HG02678 (cell line): ENCODE results near the gene TRNP1.
"Not testable (repeated sequence)": the region's sequence is repeated elsewhere in the genome, so short reads cannot be mapped to it uniquely, and the experiment has no call there.

Experiments
- ATAC-seq: cut with Tn5 transposase; IDR thresholded peaks from one replicate; pipeline ENCODE4 v1.9.1; 2021; ENCODE audit warnings: mild to moderate bottlenecking, moderate library complexity; ENCODE audit not compliant: unreplicated experiment

TRNP1 gene, protein sequence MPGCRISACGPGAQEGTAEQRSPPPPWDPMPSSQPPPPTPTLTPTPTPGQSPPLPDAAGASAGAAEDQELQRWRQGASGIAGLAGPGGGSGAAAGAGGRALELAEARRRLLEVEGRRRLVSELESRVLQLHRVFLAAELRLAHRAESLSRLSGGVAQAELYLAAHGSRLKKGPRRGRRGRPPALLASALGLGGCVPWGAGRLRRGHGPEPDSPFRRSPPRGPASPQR

DNA sequence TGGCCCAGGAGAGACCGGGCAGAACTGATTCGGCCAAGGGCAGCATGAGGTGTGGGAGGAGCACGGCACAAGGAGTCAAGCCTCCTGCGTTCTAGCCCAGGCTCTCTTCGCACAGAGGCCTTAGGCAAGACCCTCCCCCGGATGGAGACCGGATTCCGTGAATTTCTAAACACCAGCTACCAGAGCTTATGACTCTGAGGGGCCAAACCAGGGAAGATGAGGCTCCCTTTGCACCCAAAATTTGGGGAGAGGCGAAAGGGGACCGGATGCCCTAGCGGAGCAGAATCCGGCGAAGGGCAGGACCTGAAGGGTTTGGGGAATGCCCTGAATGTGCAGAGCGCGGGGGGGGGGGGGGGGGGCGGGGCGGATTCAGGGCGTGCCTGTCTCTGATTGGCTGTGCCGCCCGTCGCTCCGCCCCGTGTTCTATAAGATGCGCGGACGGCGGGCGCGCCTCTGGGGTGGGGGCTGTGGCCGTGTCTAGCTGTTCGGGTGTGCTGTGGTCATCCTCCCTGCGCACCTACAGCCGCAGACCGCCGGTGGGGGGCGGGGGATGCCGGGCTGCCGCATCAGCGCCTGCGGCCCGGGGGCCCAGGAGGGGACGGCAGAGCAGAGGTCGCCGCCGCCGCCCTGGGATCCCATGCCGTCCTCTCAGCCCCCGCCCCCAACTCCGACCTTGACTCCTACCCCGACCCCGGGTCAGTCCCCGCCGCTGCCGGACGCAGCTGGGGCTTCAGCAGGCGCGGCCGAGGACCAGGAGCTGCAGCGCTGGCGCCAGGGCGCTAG, at the start of gene TRNP1:
TSS of gene TRNP1 (plus strand) at position 456 of the 783 bp plus-strand sequence. CDS start at position 551, 95 bp downstream.
- peak; percentile 54 for ATAC-seq

- no peak for ATAC-seq
These were observed 48.4 kb upstream of the TRNP1 start for GRCh38 chr1:26945138-26945537.

GRCh38 chr1:26945728-26946127, 47.8 kb upstream of the TRNP1 start:
- ATAC-seq, result no peak

DNA sequence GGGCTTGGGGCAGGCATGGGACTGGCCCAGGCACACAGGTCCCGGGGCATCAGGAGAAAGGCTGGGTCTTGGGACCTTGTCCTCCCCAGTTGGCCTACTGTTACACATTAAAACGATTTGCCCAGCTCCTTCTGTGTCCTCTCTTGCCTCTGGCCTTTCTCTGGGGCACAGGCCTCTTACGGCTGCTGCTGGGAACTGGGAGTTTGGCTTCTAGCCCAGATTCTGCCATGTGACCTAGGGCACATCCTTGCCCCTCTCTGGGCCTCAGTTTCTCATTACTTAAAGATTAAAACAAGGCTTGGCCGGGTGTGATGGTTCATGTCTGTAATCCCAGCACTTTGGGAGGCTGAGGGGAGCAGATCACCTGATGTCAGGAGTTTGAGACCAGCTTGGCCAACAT, 47.2 kb upstream of the TRNP1 start:
- no peak for ATAC-seq

DNA sequence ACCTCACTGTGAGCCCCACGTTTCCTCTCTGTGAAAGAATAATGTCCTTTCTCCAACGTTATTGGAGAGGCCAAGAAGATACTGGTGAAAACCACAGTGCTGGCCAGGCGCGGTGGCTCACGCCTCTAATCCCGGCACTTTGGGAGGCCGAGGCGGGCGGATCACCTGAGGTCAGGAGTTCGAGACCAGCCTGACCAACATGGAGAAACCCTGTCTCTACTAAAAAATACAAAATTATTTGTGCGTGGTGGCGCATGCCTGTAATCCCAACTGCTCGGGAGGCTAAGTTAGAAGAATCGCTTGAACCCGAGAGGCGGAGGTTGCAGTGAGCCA, 44.8 kb upstream of the TRNP1 start:
- not testable (repeated sequence) for ATAC-seq

GRCh38 chr1:26949266-26949925, 44.1 kb upstream of the TRNP1 start:
- ATAC-seq, result no peak

GRCh38 chr1:26949926-26950319, 43.6 kb upstream of the TRNP1 start:
- ATAC-seq, result no peak

- no peak for ATAC-seq
These were observed 42.9 kb upstream of the TRNP1 start for GRCh38 chr1:26950602-26951001.

DNA sequence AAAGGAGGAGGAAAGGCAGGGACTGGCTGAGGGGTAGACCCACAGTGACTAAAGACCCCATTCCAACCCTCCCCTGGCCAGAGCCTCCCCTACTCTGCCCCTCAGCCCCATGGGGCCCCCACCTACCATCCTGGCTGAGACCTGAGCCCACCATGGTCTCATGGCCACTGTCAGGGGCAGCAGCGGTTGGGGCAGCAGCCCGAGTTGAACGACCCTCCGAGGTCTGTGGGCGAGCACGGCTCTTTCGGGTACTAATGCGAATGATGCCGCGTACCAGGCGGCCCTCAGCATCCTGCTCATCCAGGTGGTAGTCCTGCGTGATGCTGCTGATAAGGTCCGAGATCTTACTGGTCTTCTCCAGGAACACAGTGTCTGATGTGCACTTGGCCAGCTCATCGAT, 42.3 kb upstream of the TRNP1 start:
- ATAC-seq, result no peak

DNA sequence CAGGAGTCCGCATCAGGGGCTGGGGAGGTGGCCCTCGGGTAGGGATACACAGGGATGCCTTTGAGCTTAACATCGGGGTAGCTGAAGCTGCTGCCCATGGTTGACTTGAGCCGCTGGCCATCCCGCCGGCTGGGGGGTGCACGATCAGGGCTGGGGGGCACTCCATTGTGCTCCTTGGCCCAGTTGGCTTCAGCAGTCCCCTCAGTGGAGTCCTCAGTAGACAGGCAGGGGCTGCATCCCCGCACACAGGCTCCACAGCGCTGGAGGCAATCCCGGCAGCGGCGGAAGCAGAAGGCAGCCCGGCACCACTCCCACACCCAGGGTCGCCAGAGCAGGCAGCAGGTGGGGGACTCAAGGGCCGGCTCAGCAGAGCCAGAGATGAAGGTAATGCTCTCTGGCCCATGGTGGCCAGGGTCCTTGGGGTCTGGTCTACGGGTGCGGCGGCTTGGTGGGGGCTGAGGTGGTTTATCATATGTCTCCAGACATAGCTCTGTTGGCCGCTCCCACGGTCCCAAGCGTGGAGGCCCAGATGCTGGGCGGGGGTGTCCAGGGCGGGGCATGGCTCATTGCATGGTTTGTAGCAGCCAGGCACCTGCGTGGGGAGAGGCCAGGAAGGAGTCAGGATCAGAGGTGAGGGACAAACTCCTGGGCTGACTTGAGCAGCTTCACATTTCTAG, 41.5 kb upstream of the TRNP1 start:
- ATAC-seq, result no peak

GRCh38 chr1:26953374-26953773, 40.1 kb upstream of the TRNP1 start:
- no peak for ATAC-seq

DNA sequence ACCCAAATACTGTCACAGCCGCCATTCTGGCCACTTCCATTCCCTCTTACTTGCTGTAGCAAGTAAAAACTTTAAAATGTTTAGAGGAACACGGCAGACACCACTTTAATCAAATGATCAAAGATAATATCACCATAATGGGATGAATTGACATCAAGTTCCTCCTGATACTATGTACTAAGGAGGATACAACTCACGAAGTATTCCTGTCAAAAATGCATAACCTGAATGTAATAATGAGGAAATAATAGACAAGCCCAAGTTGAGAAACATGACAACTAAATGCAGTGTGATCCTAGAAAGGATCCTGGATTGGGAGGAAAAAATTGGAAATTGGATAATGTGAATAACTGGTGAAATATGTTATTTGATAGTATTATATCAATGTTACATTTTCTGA, 37.2 kb upstream of the TRNP1 start:
- no peak for ATAC-seq

GRCh38 chr1:26957306-26957705, 36.2 kb upstream of the TRNP1 start:
- ATAC-seq, result no peak

DNA sequence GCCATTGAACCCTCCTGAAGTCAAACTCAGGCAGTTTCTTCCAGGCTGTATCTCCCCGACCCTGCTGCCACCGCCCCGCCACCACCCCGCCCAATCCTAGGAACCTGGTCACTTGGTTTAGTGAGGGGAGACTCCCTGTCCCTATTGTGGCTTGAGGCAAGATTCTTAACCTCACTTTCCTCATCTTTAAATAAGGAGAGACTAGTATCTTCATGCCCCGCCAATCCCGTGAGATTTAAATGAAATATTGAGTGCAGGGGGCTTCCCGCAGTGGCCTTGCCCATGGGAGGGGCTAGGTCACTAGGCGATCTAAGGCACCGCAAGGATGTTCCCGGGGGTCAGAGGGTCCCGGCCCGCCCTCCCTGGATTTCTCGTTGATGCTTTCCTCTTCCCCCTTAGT, 34.2 kb upstream of the TRNP1 start:
- no peak for ATAC-seq

- ATAC-seq, result no peak
These were observed 33.5 kb upstream of the TRNP1 start, which contains the start of gene KDF1 for GRCh38 chr1:26959722-26960624. KDF1 (minus strand) TSS chr1:26960468; CDS start chr1:26952380, 8,088 bp downstream.

GRCh38 chr1:26960625-26960966, 32.9 kb upstream of the TRNP1 start:
- no peak for ATAC-seq

- no peak for ATAC-seq
These were observed 31.7 kb upstream of the TRNP1 start for GRCh38 chr1:26961826-26962225.

DNA sequence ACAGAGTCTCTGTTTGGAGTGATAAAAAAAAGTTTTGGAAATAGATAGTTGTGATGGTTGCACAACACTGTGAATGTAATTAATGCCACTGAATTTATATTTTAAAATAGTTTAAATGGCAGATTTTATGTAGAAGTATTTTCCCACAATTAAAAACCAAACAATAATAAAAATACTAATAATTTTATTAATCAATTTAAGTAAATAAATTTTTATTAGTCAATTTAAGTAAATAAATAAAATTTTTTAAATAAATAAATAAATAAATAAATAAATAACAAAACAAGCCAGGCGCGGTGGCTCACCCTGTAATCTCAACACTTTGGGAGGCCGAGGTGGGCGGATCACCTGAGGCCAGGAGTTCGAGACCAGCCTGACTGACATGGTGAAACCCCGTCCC, 28.3 kb upstream of the TRNP1 start:
- ATAC-seq, result no peak

- ATAC-seq, result no peak
These were observed 27.9 kb upstream of the TRNP1 start for GRCh38 chr1:26965628-26966027.

- no peak for ATAC-seq
These were observed 22.7 kb upstream of the TRNP1 start for GRCh38 chr1:26970810-26971209.

DNA sequence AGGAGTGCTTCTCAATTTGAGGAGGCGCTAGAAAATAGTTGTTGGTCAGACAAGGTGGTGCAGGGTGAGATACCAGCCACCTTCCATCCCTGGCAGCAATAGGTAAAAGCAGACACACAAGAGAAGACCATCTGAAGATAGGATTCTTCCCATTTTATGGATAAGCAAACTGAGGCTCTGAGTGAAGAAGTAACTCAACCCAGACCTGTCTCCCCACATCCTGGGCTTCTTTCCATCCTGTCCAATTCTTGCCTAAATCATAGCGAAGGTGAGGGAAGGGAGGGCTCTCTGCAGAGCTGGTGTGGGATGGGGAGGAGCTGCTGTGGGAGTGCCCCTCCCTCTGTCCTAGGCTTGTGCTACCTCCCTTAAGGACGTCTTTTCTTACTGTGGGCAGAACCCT, 21.9 kb upstream of the TRNP1 start:
- no peak for ATAC-seq
